Measurements from ENCODE around the gene HNRNPH1.

Gene HNRNPH1

GRCh38 chr5:179621551-179622214 is 1.8 kb downstream of the HNRNPH1 start:
- DNase-seq, result peak; percentile 10

GRCh38 chr5:179620703-179621350 is 2.6 kb downstream of the HNRNPH1 start:
- DNase-seq, result peak; percentile 6

- peak; percentile 21 for DNase-seq
These were observed 3.2 kb downstream of the HNRNPH1 start for GRCh38 chr5:179620293-179620692.

GRCh38 chr5:179619776-179620175 is 3.7 kb downstream of the HNRNPH1 start:
- DNase-seq, result no peak

- no peak for DNase-seq
These were observed 4.4 kb downstream of the HNRNPH1 start for GRCh38 chr5:179618923-179619554.

GRCh38 chr5:179617930-179618329 is 5.5 kb downstream of the HNRNPH1 start:
- no peak for DNase-seq

- no peak for DNase-seq
These were observed 7.4 kb downstream of the HNRNPH1 start for GRCh38 chr5:179616002-179616594.

GRCh38 chr5:179615203-179615602 is 8.3 kb downstream of the HNRNPH1 start:
- DNase-seq, result no peak

GRCh38 chr5:179614745-179615144 is 8.7 kb downstream of the HNRNPH1 start:
- no peak for DNase-seq

- peak; percentile 18 for DNase-seq
These were observed 9.9 kb downstream of the HNRNPH1 start for GRCh38 chr5:179613460-179614071.

- DNase-seq, result peak; percentile 32
These were observed 10.7 kb downstream of the HNRNPH1 start for GRCh38 chr5:179612577-179613459.

- DNase-seq, result no peak
These were observed 12.6 kb downstream of the HNRNPH1 start for GRCh38 chr5:179610903-179611265.

GRCh38 chr5:179610109-179610902 is 13.2 kb downstream of the HNRNPH1 start:
- DNase-seq, result peak; percentile 12

- DNase-seq, result no peak
These were observed 13.7 kb downstream of the HNRNPH1 start for GRCh38 chr5:179609834-179610108.

- DNase-seq, result peak; percentile 56
These were observed 15.3 kb downstream of the HNRNPH1 start for GRCh38 chr5:179608131-179608581.

GRCh38 chr5:179607160-179607931 is 16.1 kb downstream of the HNRNPH1 start:
- DNase-seq, result peak; percentile 7

GRCh38 chr5:179606910-179607159 is 16.6 kb downstream of the HNRNPH1 start:
- DNase-seq, result no peak

- DNase-seq, result no peak
These were observed 17.2 kb downstream of the HNRNPH1 start for GRCh38 chr5:179606071-179606909.

GRCh38 chr5:179605026-179605833 is 18.2 kb downstream of the HNRNPH1 start:
- no peak for DNase-seq
